ENCODE measurements around the gene ATP10B.

Gene ATP10B

DNA sequence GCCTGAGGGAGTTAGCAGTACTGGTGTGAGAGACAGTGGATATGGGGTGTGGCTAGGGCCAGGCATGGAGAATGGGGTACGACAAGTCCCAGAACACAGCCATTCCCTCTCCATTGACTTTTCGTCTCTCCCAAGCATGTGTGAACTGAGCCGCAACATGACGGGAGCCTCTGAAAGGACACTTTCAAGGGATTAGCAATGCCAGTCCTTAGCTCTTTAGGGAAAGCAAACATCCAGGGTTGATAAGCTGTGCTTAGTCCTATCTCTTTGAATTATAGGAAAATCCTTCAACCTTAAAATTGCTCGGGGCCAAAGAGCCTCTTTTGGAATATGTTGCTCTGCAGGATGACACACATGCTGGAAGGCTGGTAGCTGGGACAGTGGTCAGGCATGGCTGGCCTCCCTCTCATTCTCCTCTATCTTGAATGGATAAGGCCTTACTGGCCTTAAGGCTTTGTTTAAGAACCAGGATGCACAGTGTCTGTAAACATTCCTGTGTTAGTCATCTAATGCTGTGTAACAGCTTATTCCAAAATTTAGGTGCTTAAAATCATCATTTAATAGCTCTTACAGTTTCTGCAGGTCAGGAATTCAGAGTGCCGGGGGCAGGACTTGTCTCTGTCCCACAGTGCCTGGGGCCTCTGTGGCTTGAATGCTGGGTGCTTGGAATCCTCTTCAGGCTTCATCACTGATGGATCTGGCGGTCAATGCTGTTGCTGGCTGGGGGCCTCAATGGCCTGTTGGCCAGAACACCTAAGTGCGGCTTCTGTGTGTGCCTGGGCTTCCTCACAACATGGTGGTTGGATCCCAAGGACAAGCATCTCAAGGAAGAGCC lies 335.1 kb downstream of the ATP10B start:
- Mint-ChIP-seq H3K4me1 (ENCODE audit: low read depth) (no peaks in the 10 kb centered on the region), H3K36me3 (ENCODE audit: low read depth) (peaks cover 10% of the 10 kb centered on the region), H3K27ac (no peak overlapping the region), H3K27me3 (peaks cover 6% of the 10 kb centered on the region), H3K4me3 (no peak overlapping the region), H3K9me3 (no peaks in the 10 kb centered on the region)
- intact Hi-C loops (cut with micrococcal nuclease): no loop called here

DNA sequence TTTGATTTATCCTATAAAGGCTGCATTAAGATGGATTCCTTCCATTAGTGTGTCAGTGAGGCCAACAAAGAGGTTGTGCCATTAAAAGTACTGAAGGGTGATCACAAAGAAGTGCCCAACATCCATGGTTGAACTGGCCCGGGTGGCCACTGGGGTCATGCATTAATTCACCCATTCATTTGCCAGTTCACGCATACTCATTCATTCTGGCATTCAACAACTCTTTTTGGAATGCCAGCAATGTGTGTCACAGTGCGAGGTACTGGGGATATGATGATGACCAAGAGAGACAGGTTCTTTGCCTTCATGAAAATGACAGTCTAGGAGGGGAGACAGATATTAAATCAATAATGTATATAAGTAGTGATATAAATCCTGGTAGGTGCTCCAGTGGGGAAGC lies 337.1 kb downstream of the ATP10B start:
- no peaks in the 10 kb centered on the region for H3K9me3 Mint-ChIP-seq
- no peaks in the 10 kb centered on the region for H3K4me1 Mint-ChIP-seq (ENCODE audit: low read depth)
- H3K27me3 Mint-ChIP-seq: peaks cover 6% of the 10 kb centered on the region
- intact Hi-C loops (cut with micrococcal nuclease): no loop called here
- no peak overlapping the region for H3K27ac Mint-ChIP-seq
- no peak overlapping the region for H3K4me3 Mint-ChIP-seq
- H3K36me3 Mint-ChIP-seq (ENCODE audit: low read depth): peaks cover 9% of the 10 kb centered on the region

DNA sequence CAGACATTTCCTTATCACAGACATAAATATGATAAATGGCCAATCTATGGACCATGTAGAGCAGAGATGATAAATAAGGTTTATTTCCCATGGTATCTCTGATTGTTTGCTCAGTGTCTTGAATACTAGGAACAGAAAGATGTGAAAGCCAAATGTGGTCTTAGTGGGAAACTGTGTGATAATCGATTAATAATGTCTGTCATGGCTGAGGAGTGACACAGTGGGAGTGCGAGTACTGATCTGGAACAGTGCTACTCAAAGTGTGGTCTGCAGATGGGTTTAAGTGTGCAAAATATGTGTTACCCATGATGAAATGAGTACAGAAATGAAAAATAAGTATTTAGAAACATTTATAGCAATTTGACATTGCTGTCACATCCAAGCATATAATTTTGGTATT lies 337.8 kb downstream of the ATP10B start:
- Mint-ChIP-seq H3K36me3 (ENCODE audit: low read depth) (peaks cover 2% of the 10 kb centered on the region), H3K4me3 (no peak overlapping the region), H3K27ac (no peak overlapping the region), H3K27me3 (peaks cover 6% of the 10 kb centered on the region), H3K9me3 (no peaks in the 10 kb centered on the region), H3K4me1 (ENCODE audit: low read depth) (no peaks in the 10 kb centered on the region)
- intact Hi-C loops (cut with micrococcal nuclease): no loop called here

DNA sequence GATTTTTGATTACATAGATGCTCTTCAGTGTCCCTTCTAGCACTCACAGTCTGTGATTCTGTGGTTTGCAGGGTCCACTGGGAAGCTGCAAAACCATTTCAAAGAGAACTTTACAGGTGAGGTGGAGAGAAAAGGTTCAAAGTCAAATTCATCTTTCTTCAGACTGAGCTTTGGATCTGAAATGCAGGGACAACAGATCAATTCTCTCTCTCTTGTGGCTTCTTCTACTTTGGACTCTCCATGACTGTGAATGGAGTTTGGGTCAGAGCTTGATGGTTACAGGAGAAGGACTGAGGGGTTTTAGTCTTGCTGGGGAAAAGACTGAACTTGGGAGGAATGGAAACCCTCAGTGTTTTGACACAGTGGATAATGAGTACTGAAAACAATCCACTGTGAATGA lies 338.5 kb downstream of the ATP10B start:
- H3K27ac Mint-ChIP-seq: no peak overlapping the region

More for the DNA sequence above, 338.5 kb downstream of the ATP10B start:
- intact Hi-C loops (cut with micrococcal nuclease): no loop called here
- no peaks in the 10 kb centered on the region for H3K9me3 Mint-ChIP-seq
- peaks cover 5% of the 10 kb centered on the region for H3K4me1 Mint-ChIP-seq (ENCODE audit: low read depth)
- H3K27me3 Mint-ChIP-seq: peaks cover 6% of the 10 kb centered on the region
- H3K4me3 Mint-ChIP-seq: no peak overlapping the region
- H3K36me3 Mint-ChIP-seq (ENCODE audit: low read depth): no peaks in the 10 kb centered on the region
